SW 1271 (cell line): ENCODE data around the gene CCDC15.
"Not testable (repeated sequence)": the region's sequence is repeated elsewhere in the genome, so short reads cannot be mapped to it uniquely, and the experiment has no call there.

Source experiments
- DNase-seq, 2 experiments: peaks; one replicate each; lab custom pipeline; 2025; lab: John Stamatoyannopoulos, UW

The CCDC15 gene

GRCh38 chr11:125001079-125001778, 47.2 kb downstream of the CCDC15 start:
- no peak for DNase-seq

GRCh38 chr11:125001849-125002248, 47.8 kb downstream of the CCDC15 start:
- DNase-seq: no peak

- DNase-seq: no peak
These were observed 51.5 kb downstream of the CCDC15 start for GRCh38 chr11:125005491-125005890.

GRCh38 chr11:125016413-125016812, 62.4 kb downstream of the CCDC15 start:
- no peak for DNase-seq

- DNase-seq: no peak
These were observed 66.3 kb downstream of the CCDC15 start for GRCh38 chr11:125020342-125020741.

GRCh38 chr11:125022551-125022950, 68.5 kb downstream of the CCDC15 start:
- no peak for DNase-seq

- no peak for DNase-seq
These were observed 72.0 kb downstream of the CCDC15 start for GRCh38 chr11:125025968-125026367.

- not testable (repeated sequence) for DNase-seq
These were observed 75.4 kb downstream of the CCDC15 start for GRCh38 chr11:125029431-125029830.

GRCh38 chr11:125036933-125037332, 82.9 kb downstream of the CCDC15 start:
- peak; percentile 49 to 72 for DNase-seq

GRCh38 chr11:125049164-125049792, 95.3 kb downstream of the CCDC15 start:
- DNase-seq: no peak

- no peak for DNase-seq
These were observed 98.0 kb downstream of the CCDC15 start for GRCh38 chr11:125052047-125052446.

- DNase-seq: no peak
These were observed 99.2 kb downstream of the CCDC15 start for GRCh38 chr11:125053167-125053566.

- no peak for DNase-seq
These were observed 101.2 kb downstream of the CCDC15 start for GRCh38 chr11:125055107-125055715.

- DNase-seq: not testable (repeated sequence)
These were observed 102.1 kb downstream of the CCDC15 start for GRCh38 chr11:125056111-125056510.

- DNase-seq: no peak
These were observed 103.1 kb downstream of the CCDC15 start for GRCh38 chr11:125056931-125057692.

GRCh38 chr11:125057693-125058016, 103.7 kb downstream of the CCDC15 start:
- DNase-seq: no peak

GRCh38 chr11:125061281-125061680, 107.3 kb downstream of the CCDC15 start:
- no peak for DNase-seq

- no peak for DNase-seq
These were observed 108.4 kb downstream of the CCDC15 start for GRCh38 chr11:125062218-125062930.

GRCh38 chr11:125062931-125063428, 109.0 kb downstream of the CCDC15 start, which contains the start of gene SLC37A2:
SLC37A2 (plus strand) TSS chr11:125063305; CDS start chr11:125063368, 63 bp downstream.
- DNase-seq: peak in 1 of 2 experiments; percentile 38

GRCh38 chr11:125063429-125064043, 109.5 kb downstream of the CCDC15 start:
- DNase-seq: no peak

GRCh38 chr11:125064070-125064469, 110.1 kb downstream of the CCDC15 start:
- no peak for DNase-seq
